Nephron (organoid): ENCODE measurements around the gene FNDC3B.

Experiments used
- H3K27ac Mint-ChIP-seq, 3 experiments: 2 replicates each; pipeline ENCODE4 v1.8.0; 2020; ENCODE audit warnings: mixed read lengths in 3 of 3, mild to moderate bottlenecking in 2 of 3, moderate library complexity in 1 of 3
- H3K27me3 Mint-ChIP-seq: 2 replicates; pipeline ENCODE4 v1.8.0; 2021; ENCODE audit warnings: low read depth, mild to moderate bottlenecking, moderate library complexity, mixed read lengths
- H3K36me3 Mint-ChIP-seq: 2 replicates; pipeline ENCODE4 v1.8.0; 2020; ENCODE audit warnings: low read depth, mixed read lengths
- H3K4me1 Mint-ChIP-seq: 2 replicates; pipeline ENCODE4 v1.8.0; 2020; ENCODE audit warnings: mixed read lengths
- H3K4me3 Mint-ChIP-seq, 3 experiments: 2 replicates each; pipeline ENCODE4 v1.8.0; 2020; ENCODE audit warnings: mild to moderate bottlenecking in 3 of 3, mixed read lengths in 3 of 3, moderate library complexity in 2 of 3
- H3K9me3 Mint-ChIP-seq: 2 replicates; pipeline ENCODE4 v1.8.0; 2020; ENCODE audit warnings: mixed read lengths
- CTCF ChIP-seq, 3 experiments: fragments of 200-600 bp; sonication (generic); IDR thresholded peaks; one replicate each; pipeline ENCODE4 v1.5.0; 2021; ENCODE audit warnings: antibody characterized with exemption in 3 of 3; ENCODE audit not compliant: unreplicated experiment in 3 of 3

Gene FNDC3B

GRCh38 chr3:172142051-172142863 lies 102.9 kb downstream of the FNDC3B start:
- Mint-ChIP-seq H3K9me3 (no peaks in the 10 kb centered on the region), H3K36me3 (peaks cover 14% of the 10 kb centered on the region), H3K4me1 (peaks cover 70% of the 10 kb centered on the region)

GRCh38 chr3:172142864-172143451 lies 103.6 kb downstream of the FNDC3B start:
- TF ChIP-seq CTCF (IDR thresholded peaks at IDR 0.05; ENCODE audit: unreplicated experiment in 3 of 3) = no peak
- Mint-ChIP-seq H3K9me3 (no peaks in the 10 kb centered on the region), H3K4me3 (no peak overlapping the region), H3K27ac (no peak overlapping the region), H3K4me1 (peaks cover 69% of the 10 kb centered on the region), H3K36me3 (peaks cover 14% of the 10 kb centered on the region), H3K27me3 (no peaks in the 10 kb centered on the region)

More at GRCh38 chr3:172142051-172142863, 102.9 kb downstream of the FNDC3B start:
- no peak for TF ChIP-seq CTCF (IDR thresholded peaks at IDR 0.05; ENCODE audit: unreplicated experiment in 3 of 3)
- peak overlapping the region; percentile 21 to 94 (median 75) for H3K27ac Mint-ChIP-seq
- no peaks in the 10 kb centered on the region for H3K27me3 Mint-ChIP-seq
- H3K4me3 Mint-ChIP-seq = no peak overlapping the region

GRCh38 chr3:172143739-172144497 lies 104.5 kb downstream of the FNDC3B start:
- no peaks in the 10 kb centered on the region for H3K9me3 Mint-ChIP-seq
- peaks cover 71% of the 10 kb centered on the region for H3K4me1 Mint-ChIP-seq
- peak overlapping the region in 2 of 3 experiments; percentile 1 to 19 for H3K27ac Mint-ChIP-seq
- H3K27me3 Mint-ChIP-seq = no peaks in the 10 kb centered on the region
- H3K4me3 Mint-ChIP-seq = no peak overlapping the region
- H3K36me3 Mint-ChIP-seq = peaks cover 14% of the 10 kb centered on the region
- no peak for TF ChIP-seq CTCF (IDR thresholded peaks at IDR 0.05; ENCODE audit: unreplicated experiment in 3 of 3)

- no peaks in the 10 kb centered on the region for H3K9me3 Mint-ChIP-seq
- no peaks in the 10 kb centered on the region for H3K27me3 Mint-ChIP-seq
- H3K4me3 Mint-ChIP-seq = no peak overlapping the region
- H3K4me1 Mint-ChIP-seq = peaks cover 72% of the 10 kb centered on the region
- H3K36me3 Mint-ChIP-seq = peaks cover 14% of the 10 kb centered on the region
- peak overlapping the region in 1 of 3 experiments; percentile 1 for H3K27ac Mint-ChIP-seq
- no peak for TF ChIP-seq CTCF (IDR thresholded peaks at IDR 0.05; ENCODE audit: unreplicated experiment in 3 of 3)
These were observed 105.2 kb downstream of the FNDC3B start for GRCh38 chr3:172144601-172145000.

- Mint-ChIP-seq H3K27ac (peak overlapping the region in 2 of 3 experiments; percentile 16 to 52), H3K4me3 (no peak overlapping the region), H3K4me1 (peaks cover 66% of the 10 kb centered on the region), H3K27me3 (no peaks in the 10 kb centered on the region), H3K9me3 (no peaks in the 10 kb centered on the region), H3K36me3 (peaks cover 14% of the 10 kb centered on the region)
- TF ChIP-seq CTCF (IDR thresholded peaks at IDR 0.05; ENCODE audit: unreplicated experiment in 3 of 3) = no peak
These were observed 105.8 kb downstream of the FNDC3B start for GRCh38 chr3:172145031-172145686.
